Fibroblast of lung (primary cell): ENCODE measurements around the gene WEE2.

Source experiments
- EZH2 ChIP-seq: IDR thresholded peaks from 2 replicates; pipeline ENCODE4 v1.5.1; 2012; ENCODE audit warnings: low read length, control low read depth, mild to moderate bottlenecking; ENCODE audit errors: missing control alignments
- TF ChIP-seq, protein P1 (sequence below), 2 donors: IDR thresholded peaks in 1 of 2; conservative IDR thresholded peaks in 1 of 2; 1 replicate in 1 of 2; 2 replicates in 1 of 2; pipeline ENCODE4 v1.5.1; 2011 to 2012; ENCODE audit warnings: low read length in 2 of 2, control low read depth in 1 of 2, inconsistent platforms in 1 of 2, low read depth in 1 of 2, mild to moderate bottlenecking in 1 of 2

DNA sequence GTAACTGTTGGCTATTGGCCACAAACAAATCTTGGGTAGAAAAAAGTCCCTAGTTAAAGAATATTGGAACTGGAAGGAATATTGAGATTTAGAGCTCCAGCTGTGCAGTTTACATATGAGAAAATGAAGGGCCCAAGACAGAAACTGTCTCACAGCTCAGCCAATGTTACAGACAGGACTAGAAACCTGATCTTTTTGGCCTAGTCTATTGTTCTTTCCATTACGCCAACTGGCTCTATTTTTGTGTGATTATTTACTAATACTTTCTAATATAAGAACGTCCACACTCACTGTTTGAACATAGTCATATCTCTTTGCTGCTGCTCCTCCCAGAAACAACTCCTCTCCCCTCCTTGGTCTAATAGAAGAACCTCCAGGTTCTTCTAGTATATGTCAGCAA, 1.2 kb downstream of the WEE2 start:
- TF ChIP-seq EZH2: no peak
- TF ChIP-seq, protein P1, sequence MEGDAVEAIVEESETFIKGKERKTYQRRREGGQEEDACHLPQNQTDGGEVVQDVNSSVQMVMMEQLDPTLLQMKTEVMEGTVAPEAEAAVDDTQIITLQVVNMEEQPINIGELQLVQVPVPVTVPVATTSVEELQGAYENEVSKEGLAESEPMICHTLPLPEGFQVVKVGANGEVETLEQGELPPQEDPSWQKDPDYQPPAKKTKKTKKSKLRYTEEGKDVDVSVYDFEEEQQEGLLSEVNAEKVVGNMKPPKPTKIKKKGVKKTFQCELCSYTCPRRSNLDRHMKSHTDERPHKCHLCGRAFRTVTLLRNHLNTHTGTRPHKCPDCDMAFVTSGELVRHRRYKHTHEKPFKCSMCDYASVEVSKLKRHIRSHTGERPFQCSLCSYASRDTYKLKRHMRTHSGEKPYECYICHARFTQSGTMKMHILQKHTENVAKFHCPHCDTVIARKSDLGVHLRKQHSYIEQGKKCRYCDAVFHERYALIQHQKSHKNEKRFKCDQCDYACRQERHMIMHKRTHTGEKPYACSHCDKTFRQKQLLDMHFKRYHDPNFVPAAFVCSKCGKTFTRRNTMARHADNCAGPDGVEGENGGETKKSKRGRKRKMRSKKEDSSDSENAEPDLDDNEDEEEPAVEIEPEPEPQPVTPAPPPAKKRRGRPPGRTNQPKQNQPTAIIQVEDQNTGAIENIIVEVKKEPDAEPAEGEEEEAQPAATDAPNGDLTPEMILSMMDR (conservative IDR thresholded peaks at IDR 0.05 in 1 of 2, IDR thresholded peaks at IDR 0.05 in 1 of 2; ENCODE audit: low read depth in 1 of 2, low read length in 2 of 2): no peak
